22Rv1 (cell line): Measurements from ENCODE around the gene CNTN1.

Source experiments
- ZFX ChIP-seq: fragments of 450-650 bp; IDR thresholded peaks from 2 replicates; pipeline ENCODE4 v1.6.1; 2017; ENCODE audit warnings: antibody characterized with exemption, borderline replicate concordance
- TF ChIP-seq, protein P1 (sequence below): fragments of 450-650 bp; IDR thresholded peaks from 2 replicates; pipeline ENCODE4 v1.5.1; 2017; ENCODE audit warnings: mild to moderate bottlenecking

DNA sequence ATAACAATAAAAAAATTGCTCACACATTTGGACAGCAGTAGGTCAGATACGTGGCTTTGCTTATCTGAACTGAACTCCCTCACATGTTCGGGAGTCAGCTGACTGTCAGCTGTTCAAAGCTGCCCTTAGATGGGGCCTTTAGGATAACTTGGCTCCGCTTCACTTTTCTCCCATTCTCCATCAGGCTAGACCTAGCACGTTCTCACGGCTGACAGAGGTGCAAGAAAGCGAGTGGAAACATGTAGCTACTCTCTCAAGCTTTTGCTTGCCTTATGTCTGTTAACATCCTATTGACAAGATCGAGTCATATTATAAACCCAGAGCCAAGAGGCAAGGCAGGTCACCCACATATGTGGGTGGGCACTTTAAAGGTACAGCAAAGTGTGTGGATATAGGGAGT lies 383.9 kb downstream of the CNTN1 start:
- TF ChIP-seq, protein P1, sequence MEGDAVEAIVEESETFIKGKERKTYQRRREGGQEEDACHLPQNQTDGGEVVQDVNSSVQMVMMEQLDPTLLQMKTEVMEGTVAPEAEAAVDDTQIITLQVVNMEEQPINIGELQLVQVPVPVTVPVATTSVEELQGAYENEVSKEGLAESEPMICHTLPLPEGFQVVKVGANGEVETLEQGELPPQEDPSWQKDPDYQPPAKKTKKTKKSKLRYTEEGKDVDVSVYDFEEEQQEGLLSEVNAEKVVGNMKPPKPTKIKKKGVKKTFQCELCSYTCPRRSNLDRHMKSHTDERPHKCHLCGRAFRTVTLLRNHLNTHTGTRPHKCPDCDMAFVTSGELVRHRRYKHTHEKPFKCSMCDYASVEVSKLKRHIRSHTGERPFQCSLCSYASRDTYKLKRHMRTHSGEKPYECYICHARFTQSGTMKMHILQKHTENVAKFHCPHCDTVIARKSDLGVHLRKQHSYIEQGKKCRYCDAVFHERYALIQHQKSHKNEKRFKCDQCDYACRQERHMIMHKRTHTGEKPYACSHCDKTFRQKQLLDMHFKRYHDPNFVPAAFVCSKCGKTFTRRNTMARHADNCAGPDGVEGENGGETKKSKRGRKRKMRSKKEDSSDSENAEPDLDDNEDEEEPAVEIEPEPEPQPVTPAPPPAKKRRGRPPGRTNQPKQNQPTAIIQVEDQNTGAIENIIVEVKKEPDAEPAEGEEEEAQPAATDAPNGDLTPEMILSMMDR = no peak
- no peak for TF ChIP-seq ZFX
